C4-2B (cell line): ENCODE data around the gene NOTCH4.

ENCODE experiments used
- H3K27ac ChIP-seq: fragments of 450-650 bp; 2 replicates; pipeline ENCODE4 v1.5.1; 2017
- CTCF ChIP-seq: fragments of 450-650 bp; conservative IDR thresholded peaks from 2 replicates; pipeline ENCODE4 v1.5.1; 2017; ENCODE audit warnings: mild to moderate bottlenecking
- ZFX ChIP-seq: fragments of 450-650 bp; IDR thresholded peaks from 2 replicates; pipeline ENCODE4 v1.6.1; 2017

NOTCH4 gene

GRCh38 chr6:32179766-32180405 is 44.0 kb downstream of the NOTCH4 start:
- TF ChIP-seq CTCF (no peak), ZFX (no peak)
- H3K27ac ChIP-seq = no peak overlapping the region

- TF ChIP-seq CTCF = no peak
- TF ChIP-seq ZFX = no peak
- peak overlapping the region; percentile 81 for H3K27ac ChIP-seq
These were observed 45.1 kb downstream of the NOTCH4 start for GRCh38 chr6:32178547-32179440.

GRCh38 chr6:32177788-32178546 is 45.9 kb downstream of the NOTCH4 start, which contains the start of gene RNF5:
RNF5 (plus strand) TSS chr6:32178405; CDS start chr6:32178512, 107 bp downstream.
- H3K27ac ChIP-seq = peak within 1 kb of the TSS; percentile 81
- TF ChIP-seq CTCF (no peak), ZFX (no peak)

GRCh38 chr6:32177183-32177787 is 46.6 kb downstream of the NOTCH4 start:
- peak overlapping the region; percentile 81 for H3K27ac ChIP-seq
- no peak for TF ChIP-seq CTCF
- TF ChIP-seq ZFX = no peak

- H3K27ac ChIP-seq = peak overlapping the region; percentile 81
- TF ChIP-seq ZFX (no peak), CTCF (no peak)
These were observed 47.2 kb downstream of the NOTCH4 start for GRCh38 chr6:32176476-32177182.

- no peak for TF ChIP-seq CTCF
- no peak for TF ChIP-seq ZFX
- peak within 1 kb of the TSS; percentile 81 for H3K27ac ChIP-seq
These were observed 48.0 kb downstream of the NOTCH4 start, which contains the start of gene AGPAT1 for GRCh38 chr6:32175711-32176475. AGPAT1 (minus strand) TSS chr6:32176084; CDS start chr6:32171496, 4,588 bp downstream.
